Fibroblast of skin of back (primary cell): Measurements from ENCODE around the gene ARL3.
"Not testable (repeated sequence)": the region's sequence is repeated elsewhere in the genome, so short reads cannot be mapped to it uniquely, and the experiment has no call there.

Source experiments
- DNase-seq: peaks from one replicate; pipeline ENCODE4 v3.0.0-alpha.2; 2013

The ARL3 gene

GRCh38 chr10:102735065-102735562 is 20.9 kb upstream of the ARL3 start:
- DNase-seq = no peak

GRCh38 chr10:102732661-102733060 is 18.5 kb upstream of the ARL3 start:
- no peak for DNase-seq

GRCh38 chr10:102731222-102731800 is 17.1 kb upstream of the ARL3 start:
- DNase-seq = no peak

- peak; percentile 70 for DNase-seq
These were observed 15.1 kb upstream of the ARL3 start for GRCh38 chr10:102729029-102730026.

- DNase-seq = no peak
These were observed 13.0 kb upstream of the ARL3 start for GRCh38 chr10:102727037-102727818.

GRCh38 chr10:102726274-102726673 is 12.1 kb upstream of the ARL3 start:
- DNase-seq = no peak

GRCh38 chr10:102723989-102724388 is 9.8 kb upstream of the ARL3 start:
- no peak for DNase-seq

GRCh38 chr10:102721954-102722353 is 7.8 kb upstream of the ARL3 start:
- DNase-seq = no peak

- no peak for DNase-seq
These were observed 6.6 kb upstream of the ARL3 start for GRCh38 chr10:102720775-102721301.

- DNase-seq = no peak
These were observed 6.1 kb upstream of the ARL3 start for GRCh38 chr10:102720337-102720736.

- DNase-seq = no peak
These were observed 4.0 kb upstream of the ARL3 start for GRCh38 chr10:102718220-102718619.

- DNase-seq = not testable (repeated sequence)
These were observed 2.8 kb upstream of the ARL3 start for GRCh38 chr10:102716900-102717565.

GRCh38 chr10:102715880-102716279 is 1.7 kb upstream of the ARL3 start:
- DNase-seq = no peak

- no peak for DNase-seq
These were observed 641 bp upstream of the ARL3 start, which contains the start of gene SFXN2 for GRCh38 chr10:102714621-102715455. Gene SFXN2, plus strand, starts transcription at chr10:102714636. Its CDS starts 12,001 bp downstream, at chr10:102726637.

GRCh38 chr10:102713539-102713813 is 721 bp downstream of the ARL3 start:
- no peak for DNase-seq

GRCh38 chr10:102712843-102713538 is 1.2 kb downstream of the ARL3 start:
- no peak for DNase-seq

GRCh38 chr10:102712089-102712488 is 2.1 kb downstream of the ARL3 start:
- no peak for DNase-seq

GRCh38 chr10:102710609-102711008 is 3.6 kb downstream of the ARL3 start:
- DNase-seq = peak; percentile 86

- no peak for DNase-seq
These were observed 8.7 kb downstream of the ARL3 start for GRCh38 chr10:102705531-102705930.

- peak; percentile 90 for DNase-seq
These were observed 9.3 kb downstream of the ARL3 start for GRCh38 chr10:102704915-102705314.

GRCh38 chr10:102702742-102703141 is 11.5 kb downstream of the ARL3 start:
- no peak for DNase-seq
